Thoracic aorta (tissue), 2 donors: ENCODE data around the gene PTPN21. TPM values are rescaled to one million over a fixed set of nuclear protein-coding genes. Genes with fewer than 3 reads are reported as not detected.

Experiments
- ATAC-seq: fragments of 150-250 bp; one replicate; pipeline ENCODE4 v1.8.0; 2017; ENCODE audit warnings: low read depth; ENCODE audit not compliant: insufficient number of reproducible peaks, low FRiP score
- DNase-seq: peaks from one replicate; pipeline ENCODE4 v3.0.0-alpha.2; 2020; ENCODE audit warnings: low spot score
- H3K27ac ChIP-seq, 2 donors: fragments of 200-600 bp; sonication (generic); 1 replicate in 1 of 2; 2 replicates in 1 of 2; pipeline ENCODE4 v1.5.1; 2016; ENCODE audit warnings: mild to moderate bottlenecking in 2 of 2, moderate library complexity in 2 of 2
- H3K27me3 ChIP-seq: fragments of 200-600 bp; sonication (generic); replicated peaks from 2 replicates; pipeline ENCODE4 v1.6.0; 2016; ENCODE audit warnings: mild to moderate bottlenecking; ENCODE audit not compliant: insufficient read depth
- H3K36me3 ChIP-seq: fragments of 200-600 bp; sonication (generic); one replicate; pipeline ENCODE4 v1.5.1; 2016
- H3K4me1 ChIP-seq, 2 donors: fragments of 200-600 bp; sonication (generic); 1 replicate in 1 of 2; 2 replicates in 1 of 2; pipeline versions ENCODE4 v1.5.1 to v1.6.0; 2016; ENCODE audit warnings: low read depth in 2 of 2, mild to moderate bottlenecking in 1 of 2; ENCODE audit not compliant: control insufficient read depth in 1 of 2
- H3K4me3 ChIP-seq: fragments of 200-600 bp; sonication (generic); 2 replicates; pipeline ENCODE4 v1.5.1; 2016; ENCODE audit warnings: mild to moderate bottlenecking
- H3K9me3 ChIP-seq: fragments of 200-600 bp; sonication (generic); 2 replicates; pipeline ENCODE4 v1.5.1; 2016
- CTCF ChIP-seq: fragments of 200-600 bp; sonication (generic); IDR thresholded peaks from one replicate; pipeline ENCODE4 v1.5.1; 2019; ENCODE audit warnings: antibody characterized with exemption
- total RNA-seq, 2 donors: library from RNA; depleted of rRNA; stranded (reverse); fragments of >200 nt; gene quantifications; one replicate each; pipeline versions ENCODE4 v1.1.0 to v1.2.3, GENCODE V29; 2016

Gene PTPN21
- total RNA-seq, 2 donors from 2014 or later, result 32.5 to 38.6 TPM

- no peak for TF ChIP-seq CTCF
- Histone ChIP-seq H3K9me3 (peaks cover 7% of the 10 kb centered on the region), H3K27ac (no peak overlapping the region), H3K27me3 (no peaks in the 10 kb centered on the region), H3K4me1 (no peaks in the 10 kb centered on the region), H3K4me3 (no peak overlapping the region), H3K36me3 (peaks cover 7% of the 10 kb centered on the region)
- ATAC-seq (no peak), DNase-seq (no peak)
Measured at GRCh38 chr14:88420187-88420586, 134.6 kb downstream of the PTPN21 start.

- ATAC-seq (no peak), DNase-seq (no peak)
- H3K9me3 ChIP-seq, result peaks cover 7% of the 10 kb centered on the region
- TF ChIP-seq CTCF, result no peak
- no peaks in the 10 kb centered on the region for H3K27me3 ChIP-seq
- peaks cover 7% of the 10 kb centered on the region for H3K36me3 ChIP-seq
- H3K4me3 ChIP-seq, result no peak overlapping the region
- H3K4me1 ChIP-seq, result no peaks in the 10 kb centered on the region
- H3K27ac ChIP-seq, result no peak overlapping the region
Measured at GRCh38 chr14:88417594-88417993, 137.2 kb downstream of the PTPN21 start.

Other genes with a start within 250 kb of the PTPN21 start
- not detected for gene KCNK10, start 231.7 kb downstream of the PTPN21 start, total RNA-seq
- 10 to 100 TPM; 11.9 to 20.2 TPM for gene SPATA7, start 169.3 kb downstream of the PTPN21 start, total RNA-seq
- 10 to 100 TPM; 47.7 to 82.9 TPM for gene ZC3H14, start 8.0 kb upstream of the PTPN21 start, total RNA-seq
- gene EML5, start 237.9 kb upstream of the PTPN21 start, total RNA-seq, result under 1 TPM; 0.41 to 0.71 TPM